GM21360 (cell line): ENCODE results near the gene PARPBP.
"Not testable (repeated sequence)": the region's sequence is repeated elsewhere in the genome, so short reads cannot be mapped to it uniquely, and the experiment has no call there.

ENCODE experiments used
- ATAC-seq: cut with Tn5 transposase; IDR thresholded peaks from one replicate; pipeline ENCODE4 v1.9.1; 2021; ENCODE audit warnings: mild to moderate bottlenecking, moderate library complexity; ENCODE audit not compliant: unreplicated experiment

Gene PARPBP

GRCh38 chr12:102240859-102241258 lies 120.9 kb downstream of the PARPBP start:
- not testable (repeated sequence) for ATAC-seq
